Activated CD8-positive, alpha-beta T cell treated with anti-CD3 and anti-CD28 coated beads, Interleukin-2, amount 10 ng/mL, durations not matched to agents 7 days and 5 days (primary cell): Measurements from ENCODE around the gene ERGIC1. TPM values are rescaled to one million over a fixed set of nuclear protein-coding genes. Genes with fewer than 3 reads are reported as not detected.
A peak's percentile ranks its signal among the peaks of the same experiment; 100 is the strongest.

Source experiments
- ATAC-seq: fragments of 150-1000 bp; cut with Tn5 transposase; one replicate; pipeline ENCODE4 v1.10.0; 2021; ENCODE audit warnings: moderate library complexity
- CTCF ChIA-PET: fragments of 350-600 bp; sonication (Branson Sonifier 250); formaldehyde crosslinking; loops from one replicate; lab custom pipeline; 2021; ENCODE audit warnings: antibody characterized with exemption; lab: Charles Lee
- POLR2A ChIA-PET: fragments of 350-600 bp; sonication (Branson Sonifier 250); formaldehyde crosslinking; loops from one replicate; lab custom pipeline; 2021; ENCODE audit warnings: antibody characterized with exemption; lab: Charles Lee
- DNase-seq: peaks from one replicate; pipeline ENCODE4 v3.0.0-alpha.2; 2020
- H3K27ac Mint-ChIP-seq: one replicate; pipeline ENCODE4 v1.8.0; 2021; ENCODE audit warnings: mild to moderate bottlenecking, mixed read lengths
- H3K27me3 Mint-ChIP-seq: one replicate; pipeline ENCODE4 v1.8.0; 2021; ENCODE audit warnings: low read depth, mixed read lengths
- H3K36me3 Mint-ChIP-seq: one replicate; pipeline ENCODE4 v1.8.0; 2021; ENCODE audit warnings: low read depth, mixed read lengths
- H3K4me1 Mint-ChIP-seq: one replicate; pipeline ENCODE4 v1.8.0; 2021; ENCODE audit warnings: low read depth, mixed read lengths
- H3K4me3 Mint-ChIP-seq: one replicate; pipeline ENCODE4 v1.8.0; 2021; ENCODE audit warnings: mild to moderate bottlenecking, mixed read lengths
- H3K9me3 Mint-ChIP-seq: one replicate; pipeline ENCODE4 v1.8.0; 2022; ENCODE audit warnings: mixed read lengths; ENCODE audit not compliant: insufficient read depth
- total RNA-seq, 2 experiments: library from RNA; stranded (reverse); gene quantifications; one replicate each; pipeline ENCODE4 v1.2.3, GENCODE V29; 2021

ERGIC1 gene
- total RNA-seq, 2 experiments from 2014 or later, result 50.4 to 52.7 TPM

GRCh38 chr5:172902497-172903472 is 68.7 kb downstream of the ERGIC1 start:
- CTCF ChIA-PET, result no interaction called here
- Mint-ChIP-seq H3K4me3 (no peak overlapping the region), H3K36me3 (peaks cover 5% of the 10 kb centered on the region), H3K4me1 (peaks cover 4% of the 10 kb centered on the region), H3K27me3 (no peaks in the 10 kb centered on the region), H3K27ac (no peak overlapping the region), H3K9me3 (no peaks in the 10 kb centered on the region)
- DNase-seq (no peak), ATAC-seq (no peak)
- POLR2A ChIA-PET, result no interaction called here

DNA sequence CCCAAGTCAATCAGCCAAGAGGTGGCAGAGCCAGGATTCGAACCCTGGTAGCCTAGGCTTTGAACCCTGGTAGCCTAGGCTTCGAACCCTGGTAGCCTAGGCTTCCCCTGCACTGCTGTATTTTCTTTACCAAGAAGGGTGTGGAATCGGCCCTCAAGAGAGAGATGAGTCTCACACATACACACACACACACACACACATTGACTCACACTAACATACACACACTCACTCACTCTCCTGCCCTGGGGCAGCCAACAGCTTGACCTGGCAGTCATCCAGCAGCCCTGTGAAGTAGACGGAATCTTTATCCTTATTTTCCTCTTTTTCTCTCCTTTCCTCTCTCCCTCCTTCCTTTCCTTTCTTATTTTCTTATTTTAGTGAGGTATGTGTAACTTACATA is 69.7 kb downstream of the ERGIC1 start:
- CTCF ChIA-PET, result no interaction called here

DNA sequence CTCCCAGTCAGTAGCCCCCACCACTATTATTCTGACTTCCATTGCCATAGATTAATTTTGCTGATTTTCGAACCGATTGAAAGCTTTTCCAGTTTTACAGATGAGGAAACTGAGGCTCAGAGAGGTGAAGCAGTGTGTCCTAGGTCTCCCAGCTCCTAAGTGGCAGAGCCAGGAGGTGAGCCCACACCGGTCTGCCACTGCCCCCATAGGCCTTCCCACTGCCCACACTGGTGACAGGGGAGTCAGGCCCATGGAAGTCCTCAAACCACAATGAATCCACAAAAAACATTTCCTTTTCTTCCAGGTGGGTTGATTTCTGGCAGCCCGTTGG is 70.2 kb downstream of the ERGIC1 start:
- no peak overlapping the region for H3K27ac Mint-ChIP-seq
- peaks cover 4% of the 10 kb centered on the region for H3K4me1 Mint-ChIP-seq
- H3K36me3 Mint-ChIP-seq, result peaks cover 3% of the 10 kb centered on the region
- no peak for ATAC-seq
- no peaks in the 10 kb centered on the region for H3K9me3 Mint-ChIP-seq
- ChIA-PET POLR2A (no interaction called here), CTCF (no interaction called here)
- no peak for DNase-seq
- no peak overlapping the region for H3K4me3 Mint-ChIP-seq
- H3K27me3 Mint-ChIP-seq, result no peaks in the 10 kb centered on the region

More for the DNA sequence above, 69.7 kb downstream of the ERGIC1 start:
- Mint-ChIP-seq H3K36me3 (peaks cover 3% of the 10 kb centered on the region), H3K9me3 (no peaks in the 10 kb centered on the region), H3K27ac (peak overlapping the region; percentile 30), H3K4me3 (no peak overlapping the region), H3K27me3 (no peaks in the 10 kb centered on the region), H3K4me1 (peaks cover 4% of the 10 kb centered on the region)
- POLR2A ChIA-PET, result no interaction called here
- no peak for DNase-seq
- no peak for ATAC-seq

- Mint-ChIP-seq H3K9me3 (no peaks in the 10 kb centered on the region), H3K4me1 (peaks cover 4% of the 10 kb centered on the region), H3K27ac (no peak overlapping the region), H3K36me3 (no peaks in the 10 kb centered on the region), H3K4me3 (no peak overlapping the region), H3K27me3 (no peaks in the 10 kb centered on the region)
- ATAC-seq, result no peak
- no peak for DNase-seq
- ChIA-PET POLR2A (no interaction called here), CTCF (interaction anchor here (2.1 kb wide), 1 partner anchor 190 kb away, joined by 10 read pairs; no protein-coding TSS in a partner anchor)
Measured at GRCh38 chr5:172904643-172905345, 70.7 kb downstream of the ERGIC1 start.

DNA sequence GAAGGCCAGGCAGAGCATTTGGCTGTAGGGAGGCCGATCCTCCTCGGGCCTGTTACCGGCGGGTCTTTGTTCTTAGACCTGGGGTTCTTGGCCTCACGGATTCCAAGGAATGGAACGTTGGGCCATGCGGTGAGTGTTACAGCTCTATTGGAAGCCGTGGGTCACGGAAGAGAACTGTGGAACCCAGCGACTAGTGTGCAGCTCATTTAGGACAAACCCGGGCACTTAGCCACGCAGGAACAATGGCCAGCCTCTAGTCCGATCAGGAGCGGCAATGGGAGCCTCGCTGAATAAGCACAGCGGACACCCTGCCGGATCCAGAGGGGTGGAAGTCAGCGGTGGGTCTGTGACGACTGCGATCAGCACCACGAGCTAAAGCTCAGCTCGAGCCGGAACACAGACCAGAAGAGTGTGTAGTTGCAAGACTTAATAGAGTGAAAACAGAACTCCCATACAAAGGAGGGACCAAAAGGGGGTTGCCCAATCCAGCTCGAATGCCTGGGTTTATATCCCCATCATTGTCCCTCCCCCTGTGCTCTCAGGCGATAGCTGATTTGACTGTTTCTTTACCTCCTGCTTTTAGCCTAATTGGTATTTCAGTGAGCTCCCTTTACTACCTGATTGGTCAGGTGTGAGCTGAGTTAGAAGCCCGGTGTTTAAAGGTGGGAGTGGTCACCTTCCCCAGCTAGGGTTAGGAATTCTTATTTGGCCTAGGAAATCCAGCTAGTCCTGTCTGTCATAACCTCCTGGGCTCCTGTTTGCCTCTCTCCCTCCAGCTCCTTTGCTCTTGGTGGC is 71.5 kb downstream of the ERGIC1 start:
- POLR2A ChIA-PET, result interaction anchor here (1.1 kb wide), 1 partner anchor 135 kb away, joined by 3 read pairs; no protein-coding TSS in a partner anchor
- CTCF ChIA-PET, result interaction anchor here (1.2 to 2.1 kb wide), 2 partner anchors 27 to 191 kb away, joined by 5 to 10 read pairs; no protein-coding TSS in a partner anchor
- no peak overlapping the region for H3K4me3 Mint-ChIP-seq
- H3K27ac Mint-ChIP-seq, result no peak overlapping the region
- DNase-seq (no peak), ATAC-seq (no peak)
- H3K9me3 Mint-ChIP-seq, result no peaks in the 10 kb centered on the region
- peaks cover 4% of the 10 kb centered on the region for H3K4me1 Mint-ChIP-seq
- peaks cover 2% of the 10 kb centered on the region for H3K36me3 Mint-ChIP-seq
- H3K27me3 Mint-ChIP-seq, result no peaks in the 10 kb centered on the region

DNA sequence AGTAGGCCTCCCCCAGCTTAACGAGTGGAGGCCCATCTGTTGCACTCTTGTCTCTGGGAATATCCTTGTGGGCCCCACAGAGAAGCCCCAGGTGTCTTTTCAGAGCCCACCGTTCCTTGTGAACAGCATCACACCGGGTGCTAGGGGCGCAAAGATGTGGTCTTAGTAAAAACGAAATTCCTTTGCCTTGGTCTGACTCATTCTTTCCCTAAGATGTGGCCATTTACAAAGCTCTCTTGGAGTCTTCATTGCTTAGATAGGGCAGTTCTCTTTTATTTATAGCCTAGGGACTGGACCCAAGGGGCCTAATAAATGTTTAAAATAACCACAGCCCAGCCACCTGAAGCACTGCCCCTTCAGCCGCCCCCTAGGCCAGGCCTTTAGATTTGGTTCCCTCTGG is 72.4 kb downstream of the ERGIC1 start:
- peaks cover 6% of the 10 kb centered on the region for H3K36me3 Mint-ChIP-seq
- H3K4me1 Mint-ChIP-seq, result no peaks in the 10 kb centered on the region
- H3K9me3 Mint-ChIP-seq, result no peaks in the 10 kb centered on the region
- POLR2A ChIA-PET, result interaction anchor here (1.1 kb wide), 1 partner anchor 136 kb away, joined by 3 read pairs; no protein-coding TSS in a partner anchor
- DNase-seq, result no peak
- no peaks in the 10 kb centered on the region for H3K27me3 Mint-ChIP-seq
- CTCF ChIA-PET, result interaction anchor here (1.2 to 2.1 kb wide), 2 partner anchors 26 to 192 kb away, joined by 5 to 10 read pairs; no protein-coding TSS in a partner anchor
- H3K4me3 Mint-ChIP-seq, result no peak overlapping the region
- no peak for ATAC-seq
- no peak overlapping the region for H3K27ac Mint-ChIP-seq

DNA sequence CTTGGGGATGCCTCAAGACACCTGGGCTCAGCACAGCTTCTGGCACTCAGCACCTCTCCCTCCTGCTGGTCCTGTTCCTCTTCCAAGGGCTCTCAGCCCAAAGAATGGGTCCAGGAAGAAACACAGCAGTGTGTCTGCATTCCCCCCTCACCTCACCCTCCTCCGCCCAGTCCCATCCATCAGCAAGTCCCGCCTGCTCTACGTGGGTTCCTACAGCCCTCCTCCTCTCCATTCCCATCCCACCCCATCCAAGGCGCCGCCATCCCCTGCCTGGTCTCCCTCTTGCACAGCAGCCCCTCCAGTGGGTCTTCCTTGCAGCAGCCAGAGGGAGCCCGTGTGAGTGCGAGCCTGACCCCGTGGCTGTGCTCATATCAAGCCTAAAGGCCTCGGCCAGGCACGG is 72.8 kb downstream of the ERGIC1 start:
- POLR2A ChIA-PET, result no interaction called here

GRCh38 chr5:172907657-172908056 is 73.6 kb downstream of the ERGIC1 start:
- Mint-ChIP-seq H3K4me1 (no peaks in the 10 kb centered on the region), H3K27me3 (no peaks in the 10 kb centered on the region), H3K27ac (no peak overlapping the region), H3K9me3 (no peaks in the 10 kb centered on the region), H3K36me3 (peaks cover 6% of the 10 kb centered on the region), H3K4me3 (no peak overlapping the region)
- DNase-seq, result no peak
- ATAC-seq, result no peak
- ChIA-PET POLR2A (no interaction called here), CTCF (interaction anchor here (0.9 kb wide), 1 partner anchor 195 kb away, joined by 3 read pairs; no protein-coding TSS in a partner anchor)

More for the DNA sequence above, 72.8 kb downstream of the ERGIC1 start:
- no peaks in the 10 kb centered on the region for H3K9me3 Mint-ChIP-seq
- H3K4me3 Mint-ChIP-seq, result no peak overlapping the region
- no peak for DNase-seq
- no peak overlapping the region for H3K27ac Mint-ChIP-seq
- CTCF ChIA-PET, result interaction anchor here (0.9 to 2.1 kb wide), 2 partner anchors 192 to 194 kb away, joined by 3 to 10 read pairs; no protein-coding TSS in a partner anchor
- no peaks in the 10 kb centered on the region for H3K27me3 Mint-ChIP-seq
- no peaks in the 10 kb centered on the region for H3K4me1 Mint-ChIP-seq
- H3K36me3 Mint-ChIP-seq, result peaks cover 6% of the 10 kb centered on the region
- no peak for ATAC-seq

GRCh38 chr5:172908662-172909061 is 74.6 kb downstream of the ERGIC1 start:
- no peak for ATAC-seq
- H3K36me3 Mint-ChIP-seq, result peaks cover 6% of the 10 kb centered on the region
- H3K9me3 Mint-ChIP-seq, result no peaks in the 10 kb centered on the region
- POLR2A ChIA-PET, result no interaction called here
- no peaks in the 10 kb centered on the region for H3K4me1 Mint-ChIP-seq
- CTCF ChIA-PET, result interaction anchor here (1.6 kb wide), 1 partner anchor 194 kb away, joined by 4 read pairs; no protein-coding TSS in a partner anchor
- H3K27ac Mint-ChIP-seq, result no peak overlapping the region
- H3K4me3 Mint-ChIP-seq, result no peak overlapping the region
- H3K27me3 Mint-ChIP-seq, result no peaks in the 10 kb centered on the region
- DNase-seq, result no peak

GRCh38 chr5:172909931-172910502 is 76.0 kb downstream of the ERGIC1 start:
- ChIA-PET CTCF (interaction anchor here (0.9 to 1.6 kb wide), 2 partner anchors 195 kb away, joined by 3 to 4 read pairs; no protein-coding TSS in a partner anchor), POLR2A (no interaction called here)
- no peak for ATAC-seq
- no peaks in the 10 kb centered on the region for H3K9me3 Mint-ChIP-seq
- no peak overlapping the region for H3K4me3 Mint-ChIP-seq
- peaks cover 6% of the 10 kb centered on the region for H3K36me3 Mint-ChIP-seq
- H3K27ac Mint-ChIP-seq, result no peak overlapping the region
- DNase-seq, result no peak
- no peaks in the 10 kb centered on the region for H3K27me3 Mint-ChIP-seq
- H3K4me1 Mint-ChIP-seq, result no peaks in the 10 kb centered on the region
